ENCODE results near the gene ASAP2. TPM values are rescaled to one million over a fixed set of nuclear protein-coding genes. Genes with fewer than 3 reads are reported as not detected.

The ASAP2 gene
- polyA plus RNA-seq, 4 donors = 10.8 to 21.9 (median 13.8) TPM

GRCh38 chr2:9221223-9221622, 14.6 kb downstream of the ASAP2 start:
- no peaks in the 10 kb centered on the region for H3K4me1 ChIP-seq (ENCODE audit: control insufficient read depth in 3 of 3, insufficient read depth in 2 of 3, low read depth in 1 of 3, low read length in 2 of 3)
- peaks cover 0 to 10% (median 0%) of the 10 kb centered on the region in 3 donors for H3K36me3 ChIP-seq (ENCODE audit: control insufficient read depth in 3 of 3, insufficient read depth in 2 of 3, low read depth in 1 of 3, low read length in 3 of 3)
- no peak for FAIRE-seq
- H3K4me3 ChIP-seq (ENCODE audit: low read depth in 1 of 3, low read length in 3 of 3) = no peak overlapping the region
- 71 to 85% (median 73%) methylated on average over 1 of the region's 1 CpG for WGBS, 3 donors
- no peaks in the 10 kb centered on the region for H3K27me3 ChIP-seq (ENCODE audit: control insufficient read depth in 3 of 3, insufficient read depth in 3 of 3, low read length in 3 of 3)
- no peak for DNase-seq
- no peak overlapping the region for H3K27ac ChIP-seq (ENCODE audit: low read depth in 1 of 3, low read length in 2 of 3)
- no peaks in the 10 kb centered on the region for H3K9me3 ChIP-seq (ENCODE audit: control insufficient read depth in 2 of 2, insufficient read depth in 1 of 2, low read depth in 1 of 2, low read length in 1 of 2)

- Histone ChIP-seq H3K36me3 (ENCODE audit: control insufficient read depth in 3 of 3, insufficient read depth in 2 of 3, low read depth in 1 of 3, low read length in 3 of 3) (peaks cover 0 to 9% (median 0%) of the 10 kb centered on the region in 3 donors), H3K4me3 (ENCODE audit: low read depth in 1 of 3, low read length in 3 of 3) (no peak overlapping the region), H3K4me1 (ENCODE audit: control insufficient read depth in 3 of 3, insufficient read depth in 2 of 3, low read depth in 1 of 3, low read length in 2 of 3) (no peaks in the 10 kb centered on the region), H3K27ac (ENCODE audit: low read depth in 1 of 3, low read length in 2 of 3) (no peak overlapping the region), H3K9me3 (ENCODE audit: control insufficient read depth in 2 of 2, insufficient read depth in 1 of 2, low read depth in 1 of 2, low read length in 1 of 2) (no peaks in the 10 kb centered on the region), H3K27me3 (ENCODE audit: control insufficient read depth in 3 of 3, insufficient read depth in 3 of 3, low read length in 3 of 3) (no peaks in the 10 kb centered on the region)
- DNase-seq = no peak
- 75 to 82% (median 81%) methylated on average over 9 of the region's 9 CpGs for WGBS, 3 donors
- no peak for FAIRE-seq
Observed at GRCh38 chr2:9222239-9222892, 15.8 kb downstream of the ASAP2 start.

- FAIRE-seq = no peak
- 71 to 85% (median 84%) methylated on average over 2 of the region's 2 CpGs for WGBS, 3 donors
Observed at GRCh38 chr2:9222893-9223287, 16.3 kb downstream of the ASAP2 start.

GRCh38 chr2:9225806-9226205, 19.2 kb downstream of the ASAP2 start:
- H3K4me3 ChIP-seq (ENCODE audit: low read depth in 1 of 3, low read length in 3 of 3) = no peak overlapping the region
- H3K27me3 ChIP-seq (ENCODE audit: control insufficient read depth in 3 of 3, insufficient read depth in 3 of 3, low read length in 3 of 3) = no peaks in the 10 kb centered on the region
- 85 to 92% (median 89%) methylated on average over 9 to 10 of the region's 10 CpGs for WGBS, 3 donors
- H3K9me3 ChIP-seq (ENCODE audit: control insufficient read depth in 2 of 2, insufficient read depth in 1 of 2, low read depth in 1 of 2, low read length in 1 of 2) = no peaks in the 10 kb centered on the region
- H3K4me1 ChIP-seq (ENCODE audit: control insufficient read depth in 3 of 3, insufficient read depth in 2 of 3, low read depth in 1 of 3, low read length in 2 of 3) = peaks cover 0 to 6% (median 4%) of the 10 kb centered on the region in 3 donors
- FAIRE-seq (no peak), DNase-seq (no peak)
- peaks cover 0 to 7% (median 0%) of the 10 kb centered on the region in 3 donors for H3K36me3 ChIP-seq (ENCODE audit: control insufficient read depth in 3 of 3, insufficient read depth in 2 of 3, low read depth in 1 of 3, low read length in 3 of 3)
- no peak overlapping the region for H3K27ac ChIP-seq (ENCODE audit: low read depth in 1 of 3, low read length in 2 of 3)

More at GRCh38 chr2:9222893-9223287, 16.3 kb downstream of the ASAP2 start:
- Histone ChIP-seq H3K27ac (ENCODE audit: low read depth in 1 of 3, low read length in 2 of 3) (no peak overlapping the region), H3K4me1 (ENCODE audit: control insufficient read depth in 3 of 3, insufficient read depth in 2 of 3, low read depth in 1 of 3, low read length in 2 of 3) (no peaks in the 10 kb centered on the region), H3K4me3 (ENCODE audit: low read depth in 1 of 3, low read length in 3 of 3) (no peak overlapping the region), H3K9me3 (ENCODE audit: control insufficient read depth in 2 of 2, insufficient read depth in 1 of 2, low read depth in 1 of 2, low read length in 1 of 2) (no peaks in the 10 kb centered on the region), H3K27me3 (ENCODE audit: control insufficient read depth in 3 of 3, insufficient read depth in 3 of 3, low read length in 3 of 3) (no peaks in the 10 kb centered on the region), H3K36me3 (ENCODE audit: control insufficient read depth in 3 of 3, insufficient read depth in 2 of 3, low read depth in 1 of 3, low read length in 3 of 3) (peaks cover 0 to 5% (median 0%) of the 10 kb centered on the region in 3 donors)
- no peak for DNase-seq

- H3K4me1 ChIP-seq (ENCODE audit: control insufficient read depth in 3 of 3, insufficient read depth in 2 of 3, low read depth in 1 of 3, low read length in 2 of 3) = peaks cover 0 to 8% (median 4%) of the 10 kb centered on the region in 3 donors
- FAIRE-seq = no peak
- no peak overlapping the region for H3K4me3 ChIP-seq (ENCODE audit: low read depth in 1 of 3, low read length in 3 of 3)
- no peak for DNase-seq
- no peaks in the 10 kb centered on the region for H3K27me3 ChIP-seq (ENCODE audit: control insufficient read depth in 3 of 3, insufficient read depth in 3 of 3, low read length in 3 of 3)
- no peak overlapping the region for H3K27ac ChIP-seq (ENCODE audit: low read depth in 1 of 3, low read length in 2 of 3)
- H3K36me3 ChIP-seq (ENCODE audit: control insufficient read depth in 3 of 3, insufficient read depth in 2 of 3, low read depth in 1 of 3, low read length in 3 of 3) = peaks cover 0 to 7% (median 0%) of the 10 kb centered on the region in 3 donors
- WGBS, 3 donors = 75 to 80% (median 76%) methylated on average over 15 of the region's 15 CpGs
- no peaks in the 10 kb centered on the region for H3K9me3 ChIP-seq (ENCODE audit: control insufficient read depth in 2 of 2, insufficient read depth in 1 of 2, low read depth in 1 of 2, low read length in 1 of 2)
Observed at GRCh38 chr2:9226458-9227380, 20.1 kb downstream of the ASAP2 start.

- H3K4me1 ChIP-seq (ENCODE audit: control insufficient read depth in 3 of 3, insufficient read depth in 2 of 3, low read depth in 1 of 3, low read length in 2 of 3) = peaks cover 0 to 8% (median 4%) of the 10 kb centered on the region in 3 donors
- no peak for FAIRE-seq
- H3K27ac ChIP-seq (ENCODE audit: low read depth in 1 of 3, low read length in 2 of 3) = no peak overlapping the region
- no peaks in the 10 kb centered on the region for H3K27me3 ChIP-seq (ENCODE audit: control insufficient read depth in 3 of 3, insufficient read depth in 3 of 3, low read length in 3 of 3)
- H3K4me3 ChIP-seq (ENCODE audit: low read depth in 1 of 3, low read length in 3 of 3) = no peak overlapping the region
- no peak for DNase-seq
- WGBS, 3 donors = 85 to 99% (median 88%) methylated on average over 4 of the region's 4 CpGs
- H3K36me3 ChIP-seq (ENCODE audit: control insufficient read depth in 3 of 3, insufficient read depth in 2 of 3, low read depth in 1 of 3, low read length in 3 of 3) = peaks cover 0 to 7% (median 0%) of the 10 kb centered on the region in 3 donors
- H3K9me3 ChIP-seq (ENCODE audit: control insufficient read depth in 2 of 2, insufficient read depth in 1 of 2, low read depth in 1 of 2, low read length in 1 of 2) = no peaks in the 10 kb centered on the region
Observed at GRCh38 chr2:9228088-9228751, 21.6 kb downstream of the ASAP2 start.

GRCh38 chr2:9228781-9229469, 22.3 kb downstream of the ASAP2 start:
- FAIRE-seq (no peak), DNase-seq (no peak)
- peaks cover 0 to 8% (median 4%) of the 10 kb centered on the region in 3 donors for H3K4me1 ChIP-seq (ENCODE audit: control insufficient read depth in 3 of 3, insufficient read depth in 2 of 3, low read depth in 1 of 3, low read length in 2 of 3)
- no peak overlapping the region for H3K4me3 ChIP-seq (ENCODE audit: low read depth in 1 of 3, low read length in 3 of 3)
- 79 to 84% (median 83%) methylated on average over 15 of the region's 15 CpGs for WGBS, 3 donors
- H3K9me3 ChIP-seq (ENCODE audit: control insufficient read depth in 2 of 2, insufficient read depth in 1 of 2, low read depth in 1 of 2, low read length in 1 of 2) = no peaks in the 10 kb centered on the region
- peaks cover 0 to 7% (median 0%) of the 10 kb centered on the region in 3 donors for H3K36me3 ChIP-seq (ENCODE audit: control insufficient read depth in 3 of 3, insufficient read depth in 2 of 3, low read depth in 1 of 3, low read length in 3 of 3)
- H3K27ac ChIP-seq (ENCODE audit: low read depth in 1 of 3, low read length in 2 of 3) = no peak overlapping the region
- H3K27me3 ChIP-seq (ENCODE audit: control insufficient read depth in 3 of 3, insufficient read depth in 3 of 3, low read length in 3 of 3) = no peaks in the 10 kb centered on the region

GRCh38 chr2:9229470-9229820, 22.8 kb downstream of the ASAP2 start:
- no peaks in the 10 kb centered on the region for H3K27me3 ChIP-seq (ENCODE audit: control insufficient read depth in 3 of 3, insufficient read depth in 3 of 3, low read length in 3 of 3)
- FAIRE-seq = no peak
- WGBS, 3 donors = 81 to 89% (median 81%) methylated on average over 6 of the region's 6 CpGs
- no peak overlapping the region for H3K4me3 ChIP-seq (ENCODE audit: low read depth in 1 of 3, low read length in 3 of 3)
- no peak for DNase-seq
- no peak overlapping the region for H3K27ac ChIP-seq (ENCODE audit: low read depth in 1 of 3, low read length in 2 of 3)
- peaks cover 3 to 8% (median 4%) of the 10 kb centered on the region in 3 donors for H3K4me1 ChIP-seq (ENCODE audit: control insufficient read depth in 3 of 3, insufficient read depth in 2 of 3, low read depth in 1 of 3, low read length in 2 of 3)
- H3K9me3 ChIP-seq (ENCODE audit: control insufficient read depth in 2 of 2, insufficient read depth in 1 of 2, low read depth in 1 of 2, low read length in 1 of 2) = no peaks in the 10 kb centered on the region
- peaks cover 0 to 7% (median 0%) of the 10 kb centered on the region in 3 donors for H3K36me3 ChIP-seq (ENCODE audit: control insufficient read depth in 3 of 3, insufficient read depth in 2 of 3, low read depth in 1 of 3, low read length in 3 of 3)

Measured in small intestine (tissue), 7 donors.